Keratinocyte (primary cell): Measurements from ENCODE around the gene MC5R.

Source experiments
- CTCF ChIP-seq, 3 experiments: IDR thresholded peaks in 1 of 3; conservative IDR thresholded peaks in 1 of 3; optimal IDR thresholded peaks in 1 of 3; 2 replicates in 2 of 3; 3 replicates in 1 of 3; pipeline versions ENCODE3 to v1.5.1; 2011; ENCODE audit warnings: low read length in 3 of 3, mild to moderate bottlenecking in 3 of 3, moderate library complexity in 2 of 3, control low read depth in 1 of 3, inconsistent platforms in 1 of 3; ENCODE audit not compliant: insufficient read depth in 2 of 3; ENCODE audit errors: extremely low read depth in 1 of 3
- EZH2 ChIP-seq: IDR thresholded peaks from one replicate; pipeline ENCODE4 v1.6.1; 2012; ENCODE audit warnings: inconsistent platforms, mild to moderate bottlenecking, low read length, moderate library complexity

- TF ChIP-seq EZH2 (no peak), CTCF (optimal IDR thresholded peaks at IDR 0.05 in 1 of 3, IDR thresholded peaks at IDR 0.05 in 1 of 3, conservative IDR thresholded peaks at IDR 0.05 in 1 of 3; ENCODE audit: extremely low read depth in 1 of 3, insufficient read depth in 2 of 3, low read length in 3 of 3) (peak; percentile 73 to 86 (median 79))
Observed at GRCh38 chr18:13813271-13813849, 10.6 kb upstream of the MC5R start.
